IPS DF 4.7 (cell line): ENCODE data around the gene DDIT3.
A peak's percentile ranks its signal among the peaks of the same experiment; 100 is the strongest.
"Not testable (repeated sequence)": the region's sequence is repeated elsewhere in the genome, so short reads cannot be mapped to it uniquely, and the experiment has no call there.

ENCODE experiments used
- DNase-seq: peaks from one replicate; pipeline ENCODE4 v3.0.0-alpha.2; 2013; ENCODE audit warnings: low spot score; ENCODE audit errors: extremely low read depth

DDIT3 gene

GRCh38 chr12:57513266-57513665 lies 7.0 kb downstream of the DDIT3 start:
- no peak for DNase-seq

GRCh38 chr12:57512665-57513064 lies 7.6 kb downstream of the DDIT3 start:
- DNase-seq, result no peak

GRCh38 chr12:57511588-57512325 lies 8.6 kb downstream of the DDIT3 start:
- no peak for DNase-seq

GRCh38 chr12:57511161-57511560 lies 9.2 kb downstream of the DDIT3 start:
- no peak for DNase-seq

- DNase-seq, result not testable (repeated sequence)
These were observed 12.5 kb downstream of the DDIT3 start for GRCh38 chr12:57507796-57508195.

- DNase-seq, result not testable (repeated sequence)
These were observed 13.8 kb downstream of the DDIT3 start for GRCh38 chr12:57506541-57506940.

GRCh38 chr12:57502311-57502969 lies 17.9 kb downstream of the DDIT3 start:
- not testable (repeated sequence) for DNase-seq

- DNase-seq, result no peak
These were observed 20.1 kb downstream of the DDIT3 start for GRCh38 chr12:57500213-57500612.

- DNase-seq, result no peak
These were observed 21.7 kb downstream of the DDIT3 start for GRCh38 chr12:57498571-57498970.

- DNase-seq, result no peak
These were observed 22.2 kb downstream of the DDIT3 start for GRCh38 chr12:57498132-57498502.

GRCh38 chr12:57497223-57498131 lies 22.8 kb downstream of the DDIT3 start:
- no peak for DNase-seq

GRCh38 chr12:57496822-57497221 lies 23.5 kb downstream of the DDIT3 start:
- DNase-seq, result no peak

- DNase-seq, result not testable (repeated sequence)
These were observed 25.1 kb downstream of the DDIT3 start for GRCh38 chr12:57495051-57495701.

GRCh38 chr12:57491393-57492280 lies 28.7 kb downstream of the DDIT3 start:
- DNase-seq, result no peak

GRCh38 chr12:57490126-57490525 lies 30.2 kb downstream of the DDIT3 start:
- DNase-seq, result no peak

- no peak for DNase-seq
These were observed 31.1 kb downstream of the DDIT3 start for GRCh38 chr12:57489157-57489641.

GRCh38 chr12:57488402-57489156 lies 31.7 kb downstream of the DDIT3 start:
- no peak for DNase-seq

GRCh38 chr12:57487597-57488401 lies 32.5 kb downstream of the DDIT3 start, which contains the start of gene MARS1:
Gene MARS1, plus strand, starts transcription at chr12:57488068. Its CDS starts 23 bp downstream, at chr12:57488091.
- DNase-seq, result peak; percentile 98
